NCI-H524 treated with DMSO at 0.1 percent for 48 hours (cell line): ENCODE data around the gene MB.

Source experiments
- DNase-seq: peaks from one replicate; lab custom pipeline; 2025; lab: John Stamatoyannopoulos, UW

MB gene

GRCh38 chr22:35593891-35594470 lies 23.1 kb downstream of the MB start:
- no peak for DNase-seq

DNA sequence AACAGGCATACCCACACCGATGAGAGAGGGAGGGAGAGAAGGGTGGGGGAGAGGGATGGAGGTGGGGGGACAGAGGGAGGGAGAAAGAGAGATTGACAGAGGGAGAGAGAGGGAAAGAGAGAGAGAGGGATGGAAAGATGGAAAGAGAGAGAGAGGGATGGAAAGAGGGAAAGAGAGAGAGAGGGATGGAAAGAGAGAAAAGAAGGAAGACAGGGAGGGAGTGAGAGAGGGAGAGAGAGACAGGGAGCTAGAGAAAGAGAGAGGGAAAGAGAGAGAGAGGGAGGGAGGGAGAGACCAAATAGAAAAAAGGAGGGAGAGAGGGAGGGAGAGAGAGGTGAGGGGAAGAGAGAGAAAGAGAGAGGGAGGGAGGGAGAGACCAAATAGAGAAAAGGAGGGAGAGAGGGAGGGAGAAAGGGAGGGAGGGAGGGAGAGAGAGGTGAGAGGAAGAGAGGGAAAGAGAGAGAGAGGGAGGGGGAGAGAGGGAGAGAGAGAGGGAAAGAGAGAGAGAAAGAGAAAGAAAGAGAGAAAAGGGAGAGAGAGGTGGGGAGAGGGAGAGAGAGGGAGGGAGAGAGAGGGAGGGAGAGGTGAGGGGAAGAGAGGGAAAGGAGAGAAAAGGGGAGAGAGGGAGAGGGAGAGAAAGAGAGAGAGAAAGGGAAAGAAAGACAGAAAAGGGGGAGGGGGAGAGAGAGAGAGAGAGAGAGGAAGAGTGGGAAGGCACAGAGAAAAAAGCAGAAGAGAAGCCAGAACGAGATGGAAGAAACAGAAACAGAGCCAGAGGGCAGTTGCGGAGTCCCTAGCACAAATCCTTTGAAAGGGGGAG lies 23.8 kb downstream of the MB start:
- DNase-seq = no peak

DNA sequence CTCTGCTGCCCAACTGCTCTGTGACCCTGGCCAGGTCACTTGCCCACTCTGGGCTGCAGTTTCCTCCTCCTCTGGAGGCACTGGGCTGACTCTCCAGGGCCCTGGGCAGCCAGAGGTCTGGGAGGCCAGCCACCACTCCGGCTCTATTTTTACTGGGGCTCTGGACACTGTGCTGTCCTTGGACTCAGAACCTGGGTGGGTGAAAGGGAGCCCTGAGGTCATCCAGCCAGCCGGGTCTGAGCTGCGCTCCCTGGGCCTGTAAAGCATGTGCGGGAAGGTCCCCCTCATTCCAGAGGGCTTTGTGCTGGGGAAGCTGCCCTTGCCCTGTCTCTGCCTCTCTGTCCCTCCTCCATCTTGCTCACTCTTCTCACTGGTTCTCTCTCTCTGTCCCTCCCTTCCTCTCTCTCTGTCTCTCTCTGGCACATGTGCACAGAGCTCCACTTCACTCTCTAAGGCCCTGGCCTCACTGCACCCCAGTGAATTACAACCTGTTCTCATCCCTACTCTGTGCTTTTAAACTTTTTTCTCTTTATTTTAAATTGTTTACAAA lies 24.6 kb downstream of the MB start:
- DNase-seq = no peak

- DNase-seq = no peak
These were observed 25.3 kb downstream of the MB start for GRCh38 chr22:35591714-35592417.

GRCh38 chr22:35590634-35591295 lies 26.4 kb downstream of the MB start:
- DNase-seq = no peak

- DNase-seq = no peak
These were observed 27.4 kb downstream of the MB start for GRCh38 chr22:35589756-35590093.

- DNase-seq = no peak
These were observed 27.9 kb downstream of the MB start for GRCh38 chr22:35589071-35589755.

DNA sequence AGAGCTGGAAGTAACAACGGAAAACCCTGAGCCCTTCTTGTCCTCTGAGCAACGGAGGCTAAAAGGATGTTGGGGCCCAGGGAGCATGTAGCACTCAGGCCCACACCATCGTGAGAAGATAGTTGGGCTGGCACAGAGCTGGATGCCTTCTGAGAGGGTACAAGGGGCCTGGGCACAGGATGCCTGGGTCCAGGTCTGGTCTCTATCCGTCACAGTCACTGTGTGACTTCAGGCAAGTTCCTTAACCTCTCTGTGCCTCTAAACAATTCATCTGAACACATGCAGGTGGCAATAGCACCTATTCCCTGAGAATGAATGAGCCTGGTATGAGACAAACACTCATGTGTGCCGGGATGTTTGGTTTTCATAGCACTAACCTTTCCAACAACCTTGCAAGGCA lies 29.2 kb downstream of the MB start:
- no peak for DNase-seq

GRCh38 chr22:35587447-35587870 lies 29.7 kb downstream of the MB start:
- no peak for DNase-seq

GRCh38 chr22:35586771-35587170 lies 30.4 kb downstream of the MB start:
- DNase-seq = no peak

DNA sequence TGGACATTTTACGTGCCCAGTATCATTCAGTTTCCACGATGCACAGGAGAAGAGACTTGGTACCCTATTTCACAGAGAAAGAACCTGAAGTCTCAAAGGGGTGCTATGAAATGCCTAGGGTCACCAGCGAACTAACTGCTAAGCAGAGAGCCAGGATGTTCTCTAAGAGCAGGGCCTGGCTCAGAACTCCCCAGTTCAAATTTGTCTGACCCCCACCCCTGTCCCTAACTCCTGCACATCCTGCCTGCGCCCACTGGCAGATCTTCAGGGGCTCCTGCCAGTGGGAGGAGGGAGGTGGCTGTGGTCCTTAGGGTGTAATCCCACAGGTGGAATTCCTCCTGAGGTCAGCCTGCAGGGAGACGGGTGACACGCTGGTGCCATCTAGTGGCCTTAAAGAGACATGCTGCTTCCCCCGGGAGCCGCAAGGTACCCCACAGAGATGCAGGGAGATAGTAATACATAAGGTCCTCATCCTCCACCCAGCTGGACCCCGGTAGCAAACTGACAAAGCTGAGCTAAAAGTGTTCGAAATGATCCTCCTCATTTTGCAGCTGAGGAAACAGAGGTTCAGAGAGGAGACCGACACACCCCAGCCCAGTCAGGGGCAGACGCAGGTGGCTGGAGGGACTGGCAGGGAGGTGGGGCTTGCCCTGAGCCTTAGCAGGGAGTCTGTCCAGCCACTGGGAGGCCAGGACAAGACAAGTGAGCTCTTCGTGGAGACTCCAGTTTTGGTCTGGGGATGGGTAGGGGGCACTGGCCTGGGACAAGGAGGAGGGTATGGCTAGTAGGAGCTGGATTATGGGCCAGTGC lies 34.1 kb downstream of the MB start:
- DNase-seq = no peak

DNA sequence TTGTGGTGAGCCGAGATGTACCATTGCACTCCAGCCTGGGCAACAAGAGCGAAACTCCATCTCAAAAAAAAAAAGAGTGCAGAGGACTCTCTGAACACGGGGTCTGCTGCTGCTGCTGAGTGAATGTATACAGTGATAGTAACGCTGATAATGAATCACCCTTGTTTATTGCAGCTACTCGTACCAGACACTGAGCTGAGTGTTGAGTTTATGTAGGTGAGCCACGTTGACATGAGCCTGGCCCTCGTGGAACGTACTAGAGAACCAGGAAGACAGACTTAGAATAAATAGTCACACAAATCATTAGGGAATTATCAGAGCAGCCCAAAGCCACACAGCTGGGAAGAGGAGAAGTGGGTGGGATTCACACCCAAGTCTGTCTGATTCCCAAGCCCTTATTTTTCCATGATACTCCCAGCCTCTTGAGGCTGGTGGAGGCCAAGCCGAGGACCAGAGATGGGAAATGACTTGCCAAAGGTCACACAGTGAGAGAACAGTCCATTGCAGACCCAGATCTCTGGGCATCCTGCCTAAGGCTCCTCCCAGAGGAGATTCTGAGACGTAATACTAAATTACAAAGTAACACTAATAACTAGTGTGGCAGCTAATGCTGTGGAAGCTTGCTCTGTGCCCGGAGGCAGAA lies 34.8 kb downstream of the MB start:
- DNase-seq = no peak

- no peak for DNase-seq
These were observed 36.1 kb downstream of the MB start for GRCh38 chr22:35581023-35581413.

DNA sequence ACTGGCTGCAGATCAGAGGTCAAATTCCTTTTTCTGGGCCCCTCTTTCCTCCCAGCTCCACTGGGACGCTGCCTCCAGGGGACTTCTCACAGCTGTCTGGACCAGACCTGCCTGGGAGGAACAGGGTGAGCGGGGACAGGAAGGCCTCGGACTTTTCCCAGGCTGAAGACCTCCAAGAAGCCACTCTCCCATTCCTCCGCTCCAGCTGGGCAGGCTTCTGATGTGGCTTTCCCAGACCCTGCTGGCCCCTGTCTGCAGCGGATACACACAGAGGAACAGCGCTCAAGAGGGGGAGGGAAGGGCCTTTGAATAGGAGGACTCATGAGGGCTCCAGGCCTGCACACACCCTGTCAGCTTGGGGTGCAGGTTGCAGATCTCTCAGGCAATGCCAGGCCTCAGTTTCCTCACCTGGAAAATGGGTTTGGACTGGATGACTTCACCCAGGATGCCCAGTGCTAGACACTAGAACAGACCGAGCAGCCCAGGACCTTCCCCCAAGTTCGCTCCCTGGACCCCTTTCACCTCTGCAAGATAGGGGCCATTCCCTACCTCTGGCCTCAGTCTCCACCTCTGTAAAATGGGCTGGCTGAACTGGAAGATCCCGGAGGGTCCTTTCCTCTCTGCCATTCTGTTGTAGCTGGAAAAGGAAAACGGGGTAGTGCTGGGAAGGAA lies 36.6 kb downstream of the MB start:
- no peak for DNase-seq

DNA sequence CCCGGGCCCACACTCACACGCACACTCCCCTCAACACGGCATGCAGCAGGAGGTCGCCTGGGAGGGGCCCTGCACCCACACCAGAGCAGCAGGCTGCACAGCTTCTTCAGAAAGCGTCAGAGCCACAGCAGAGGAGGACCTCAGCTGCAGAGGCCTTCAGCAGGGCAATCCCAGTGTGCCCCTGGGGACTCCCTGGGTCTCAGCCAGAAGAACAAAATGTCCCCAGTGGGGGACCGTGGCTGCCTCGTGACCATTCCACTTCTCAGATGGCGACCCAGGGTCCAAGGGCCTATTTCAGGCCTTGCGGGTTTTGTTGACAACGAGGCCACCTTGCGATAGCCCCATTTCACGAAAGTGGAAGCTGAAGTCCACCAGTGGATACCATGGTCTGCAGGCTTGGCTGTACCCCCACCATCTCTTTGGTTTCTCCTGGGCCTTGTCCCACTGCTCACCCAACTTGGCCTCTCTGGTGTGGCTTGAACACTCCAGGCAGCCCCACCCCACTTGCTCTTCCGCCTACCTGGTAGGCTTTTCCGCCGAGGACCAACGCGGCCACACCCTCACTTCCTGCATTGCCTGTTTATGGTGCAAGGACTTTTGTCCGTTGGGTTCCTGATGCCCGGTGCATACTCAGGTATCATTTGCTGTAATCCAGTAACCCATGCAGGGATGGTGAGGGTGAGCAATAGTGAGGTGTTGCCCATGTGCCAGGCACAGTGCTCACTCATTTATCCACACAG lies 38.1 kb downstream of the MB start:
- no peak for DNase-seq

- no peak for DNase-seq
These were observed 39.1 kb downstream of the MB start for GRCh38 chr22:35577799-35578659.

- no peak for DNase-seq
These were observed 40.5 kb downstream of the MB start for GRCh38 chr22:35576671-35577070.

DNA sequence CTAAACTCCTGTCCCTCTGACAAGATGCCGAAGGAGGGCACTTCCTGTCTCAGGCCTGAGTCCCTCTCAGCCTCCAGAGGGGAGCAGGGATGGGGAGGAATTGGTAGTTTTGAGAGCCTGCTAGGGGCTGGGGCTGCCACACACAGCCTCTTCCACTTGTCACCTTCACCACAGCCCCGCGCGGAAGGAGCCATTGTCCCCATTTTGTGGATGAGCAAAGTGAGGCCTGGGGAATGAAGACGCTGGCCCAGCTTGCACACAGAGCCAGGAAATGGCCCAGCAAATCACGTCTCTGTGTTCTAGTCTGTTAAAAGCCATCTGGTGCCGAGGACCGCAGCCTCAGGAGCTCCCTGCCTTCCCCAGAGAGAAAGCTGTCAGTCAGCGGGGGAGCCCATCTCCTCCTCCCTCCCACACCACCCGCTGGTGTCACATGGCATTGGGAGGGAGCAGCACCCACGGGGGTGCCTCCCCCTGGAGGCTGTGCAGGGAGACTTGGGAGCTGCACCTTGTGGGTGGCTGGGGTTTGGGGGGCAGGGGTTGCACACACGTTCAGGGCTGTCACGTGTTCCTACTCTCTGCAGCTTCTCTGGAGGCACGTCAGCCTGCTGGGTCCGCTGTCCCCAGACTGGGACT lies 41.9 kb downstream of the MB start:
- DNase-seq = no peak
